ENCODE results near the gene MRPL39.

DNA sequence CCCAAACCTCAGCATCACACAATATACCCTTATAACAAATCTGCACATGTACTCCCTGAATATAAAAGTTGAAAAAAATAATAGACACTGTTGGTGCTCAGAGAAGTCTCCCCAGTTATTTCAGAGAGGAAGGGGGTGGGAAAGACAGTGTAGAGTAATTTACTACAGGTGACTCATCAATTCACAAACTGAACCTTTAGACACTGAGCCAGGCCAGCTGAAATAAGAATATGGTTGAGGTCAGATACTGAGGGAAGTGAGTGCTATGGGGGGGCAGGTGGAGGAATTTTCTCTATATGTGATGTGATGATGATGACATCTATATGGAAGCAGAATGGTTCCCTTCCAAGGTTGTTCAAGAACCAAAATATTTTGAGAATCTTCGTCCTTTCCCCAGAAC, 50.1 kb downstream of the MRPL39 start:
- TF ChIP-seq POLR2A (IDR thresholded peaks at IDR 0.05; ENCODE audit: low read length) (no peak), GATA1 (IDR thresholded peaks at IDR 0.05; ENCODE audit: low read depth, low read length) (no peak)
